ENCODE data around the gene SNX25.
A peak's percentile ranks its signal among the peaks of the same experiment; 100 is the strongest.
"Not testable (repeated sequence)": the region's sequence is repeated elsewhere in the genome, so short reads cannot be mapped to it uniquely, and the experiment has no call there.

Gene SNX25

GRCh38 chr4:185344743-185345538 lies 135.5 kb downstream of the SNX25 start:
- no peak for DNase-seq (ENCODE audit: low spot score)

DNA sequence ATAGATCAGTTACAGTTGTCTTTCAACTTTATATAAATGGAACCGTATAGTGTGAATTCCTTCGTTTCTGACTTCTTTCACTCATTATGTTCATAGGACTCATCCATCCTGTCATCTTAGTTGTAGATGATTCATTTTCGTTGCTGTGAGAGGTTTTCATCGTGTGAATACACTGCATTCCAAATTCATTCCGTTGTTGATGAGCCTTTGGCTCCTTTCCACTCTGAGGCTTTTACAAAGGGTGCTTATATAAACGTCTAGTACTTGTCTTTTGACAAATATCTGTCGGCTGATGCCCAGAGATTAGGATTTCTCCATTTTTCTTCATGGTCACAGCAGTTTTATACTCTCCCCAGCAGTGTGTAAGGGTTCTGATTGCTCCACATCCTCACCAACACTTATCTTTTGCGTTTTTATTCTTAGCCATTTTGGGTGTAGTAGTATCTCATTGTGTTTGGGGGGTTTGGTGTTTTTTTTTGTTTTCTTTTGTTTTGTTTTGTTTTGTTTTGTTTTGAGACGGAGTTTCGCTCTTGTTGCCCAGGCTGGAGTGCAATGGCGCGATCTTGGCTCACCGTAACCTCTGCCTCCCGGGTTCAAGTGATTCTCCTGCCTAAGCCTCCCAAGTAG lies 137.7 kb downstream of the SNX25 start:
- peak; percentile 49 for DNase-seq (ENCODE audit: low spot score)

DNA sequence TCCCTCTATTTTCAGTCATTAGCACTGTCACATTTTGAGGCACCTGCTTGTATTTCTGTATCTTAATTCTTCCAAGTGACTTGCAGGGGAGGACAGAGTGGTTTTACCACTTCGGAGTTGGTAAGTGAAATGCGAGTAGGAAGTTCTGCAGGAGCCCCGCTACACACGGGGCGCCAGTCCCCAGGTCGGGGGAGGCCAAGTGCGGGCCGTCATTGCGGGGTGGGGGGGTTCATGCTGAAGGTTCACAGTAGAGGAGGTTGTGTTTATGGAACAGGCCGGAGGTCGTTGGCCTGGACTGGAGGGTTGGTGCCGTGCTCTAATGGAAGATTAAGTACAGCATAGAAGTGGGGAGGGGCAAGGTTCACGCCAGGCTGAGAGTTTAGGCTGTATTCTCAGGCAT lies 142.3 kb downstream of the SNX25 start:
- no peak for DNase-seq (ENCODE audit: low spot score)

DNA sequence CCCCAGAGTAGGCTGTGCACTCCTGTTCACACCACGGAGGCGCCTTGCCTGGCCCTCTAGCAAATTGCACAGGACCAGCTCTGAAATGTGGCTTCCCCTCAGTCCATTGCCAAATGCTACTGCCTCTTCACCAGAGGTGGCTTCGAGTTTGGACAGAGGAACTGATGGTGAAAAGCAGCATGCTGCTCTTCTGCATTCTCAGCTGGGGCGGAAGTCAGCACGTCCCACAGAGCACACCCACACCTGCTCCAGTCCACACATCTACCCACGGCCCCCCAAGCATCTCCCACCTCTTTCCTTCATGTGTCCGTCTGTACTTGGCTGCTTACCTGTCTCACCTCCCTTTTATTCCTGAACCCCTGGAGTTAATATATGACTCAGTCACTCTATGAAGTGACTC lies 142.8 kb downstream of the SNX25 start:
- DNase-seq (ENCODE audit: low spot score), result no peak

- no peak for DNase-seq (ENCODE audit: low spot score)
Measured at GRCh38 chr4:185352741-185353140, 143.3 kb downstream of the SNX25 start.

- no peak for DNase-seq (ENCODE audit: low spot score)
Measured at GRCh38 chr4:185357211-185357610, 147.8 kb downstream of the SNX25 start.

DNA sequence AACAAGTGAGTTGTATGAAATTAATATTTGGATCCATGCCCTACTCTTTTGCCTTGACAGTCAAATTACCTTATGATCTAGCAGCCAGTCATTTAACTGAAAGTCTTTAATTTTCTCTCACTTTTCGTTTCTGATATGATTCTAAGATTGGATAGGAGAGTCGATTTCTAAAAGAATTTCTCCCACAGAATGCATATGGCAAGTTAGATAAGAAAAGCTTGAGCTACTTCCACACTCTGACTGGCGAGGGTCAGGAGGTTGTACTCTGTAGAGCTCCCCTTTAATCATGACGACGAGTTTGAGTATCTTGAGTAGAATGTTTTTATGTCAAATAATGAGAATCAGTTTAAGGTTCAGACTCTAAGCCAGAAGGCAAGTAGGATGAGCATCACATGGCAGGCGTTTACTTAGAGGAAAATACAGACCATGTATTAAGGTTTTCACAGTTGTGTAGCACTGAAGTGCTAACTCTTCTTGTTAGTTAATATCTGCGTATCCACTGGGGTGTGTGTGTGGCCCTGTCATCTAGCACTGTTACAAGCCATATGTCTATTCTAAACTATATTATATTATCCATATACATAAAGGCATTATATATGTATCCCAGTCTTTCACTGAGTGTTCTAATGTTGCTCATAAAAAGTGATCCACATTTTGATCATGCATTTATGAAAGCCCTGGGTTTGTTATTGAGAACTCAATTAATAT lies 148.5 kb downstream of the SNX25 start:
- DNase-seq (ENCODE audit: low spot score), result no peak

DNA sequence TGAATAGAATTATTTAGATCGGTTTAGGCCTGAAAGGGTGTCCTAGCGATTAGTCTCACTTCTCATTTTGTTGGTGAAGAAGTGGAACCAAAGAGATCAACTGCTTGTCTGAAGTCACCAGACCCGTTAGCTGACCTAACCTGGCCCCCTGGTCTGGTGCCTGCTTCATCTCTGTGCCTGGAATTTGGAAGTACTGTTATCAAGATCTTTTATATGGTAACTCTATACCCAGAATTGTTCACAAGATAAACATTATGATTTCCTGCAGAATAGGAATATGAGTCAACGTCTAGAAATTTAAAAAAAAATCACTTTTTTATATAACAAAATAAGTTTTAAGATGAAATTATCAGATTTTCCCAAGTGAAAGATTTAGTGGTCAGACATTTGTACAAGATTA lies 149.1 kb downstream of the SNX25 start:
- peak; percentile 55 for DNase-seq (ENCODE audit: low spot score)

DNA sequence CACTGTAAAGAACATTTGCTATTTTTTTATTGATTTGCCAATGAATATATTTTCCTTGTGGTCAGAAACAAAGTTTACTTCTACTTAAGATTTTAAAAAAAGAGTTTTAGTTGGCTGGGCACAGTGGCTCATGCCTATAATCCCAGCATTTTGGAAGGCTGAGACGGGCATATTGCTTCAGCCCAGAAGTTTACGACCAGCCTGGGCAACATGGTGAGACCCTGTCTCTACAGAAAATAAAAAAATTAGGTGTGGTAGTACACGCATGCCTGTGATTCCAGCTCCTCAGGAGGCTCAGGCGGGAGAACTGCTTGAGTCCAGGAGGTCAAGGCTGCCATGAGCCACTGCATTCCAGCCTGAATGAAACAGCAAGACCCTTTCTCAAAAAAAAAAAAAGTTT lies 149.6 kb downstream of the SNX25 start:
- DNase-seq (ENCODE audit: low spot score), result no peak

GRCh38 chr4:185359767-185360446 lies 150.5 kb downstream of the SNX25 start:
- no peak for DNase-seq (ENCODE audit: low spot score)

DNA sequence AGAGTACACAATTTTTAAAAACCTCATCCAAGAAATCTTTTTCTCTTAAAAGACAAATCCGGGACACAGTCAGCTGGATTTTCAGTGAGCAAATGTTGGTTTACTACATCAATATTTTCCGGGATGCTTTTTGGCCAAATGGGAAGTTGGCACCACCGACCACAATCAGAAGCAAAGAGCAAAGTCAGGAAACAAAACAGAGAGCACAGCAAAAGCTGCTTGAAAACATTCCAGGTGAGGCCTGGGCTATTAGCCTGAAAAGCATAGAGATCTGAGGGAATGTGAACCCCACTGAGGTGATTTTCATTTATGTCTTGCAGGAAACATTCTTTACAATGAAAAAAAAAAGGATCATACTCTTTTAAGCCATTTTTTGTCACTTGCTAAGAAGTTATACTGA lies 152.5 kb downstream of the SNX25 start:
- DNase-seq (ENCODE audit: low spot score), result no peak

- DNase-seq (ENCODE audit: low spot score), result not testable (repeated sequence)
Measured at GRCh38 chr4:185362570-185362969, 153.2 kb downstream of the SNX25 start.

- DNase-seq (ENCODE audit: low spot score), result no peak
Measured at GRCh38 chr4:185363251-185363650, 153.9 kb downstream of the SNX25 start.

- no peak for DNase-seq (ENCODE audit: low spot score)
Measured at GRCh38 chr4:185364886-185365285, 155.5 kb downstream of the SNX25 start.

DNA sequence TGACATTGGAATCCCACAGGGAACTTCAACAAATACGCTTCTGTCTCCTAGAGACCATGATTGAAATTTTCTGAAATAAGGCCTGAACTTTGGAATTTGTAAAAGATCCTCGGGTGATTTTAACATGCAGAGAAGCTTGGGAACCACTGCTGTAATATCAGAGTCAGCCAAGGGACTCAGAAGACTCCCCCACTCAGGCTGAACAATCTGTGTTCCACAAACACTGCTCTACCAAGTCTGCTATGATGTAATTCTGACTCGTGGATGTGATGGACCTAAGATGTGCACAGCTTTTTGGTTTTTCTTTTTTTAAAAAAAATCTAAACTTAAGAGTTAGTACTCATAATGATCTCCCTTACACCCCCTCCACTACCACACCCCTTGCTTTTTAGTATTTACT lies 160.3 kb downstream of the SNX25 start:
- no peak for DNase-seq (ENCODE audit: low spot score)

- DNase-seq (ENCODE audit: low spot score), result no peak
Measured at GRCh38 chr4:185370268-185370949, 161.0 kb downstream of the SNX25 start.

DNA sequence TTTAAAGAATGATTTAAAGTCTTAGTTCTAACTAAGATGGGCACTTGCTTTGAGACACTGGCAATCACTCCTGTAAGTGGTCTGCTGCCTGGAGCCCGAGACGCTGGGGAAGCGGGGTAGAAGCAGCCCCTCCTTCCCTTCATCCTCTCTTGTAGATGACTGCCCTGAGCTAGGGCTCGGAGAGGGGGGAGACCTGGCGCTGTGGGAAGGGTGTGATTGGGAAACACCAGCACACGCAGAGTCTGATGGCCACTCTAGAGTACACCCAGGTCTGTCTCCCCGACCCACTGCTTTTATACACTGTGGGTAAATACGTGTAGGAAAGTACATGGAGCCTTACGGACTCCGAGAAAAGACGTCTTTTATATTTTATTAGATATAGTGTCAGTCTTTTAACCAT lies 162.3 kb downstream of the SNX25 start:
- DNase-seq (ENCODE audit: low spot score), result no peak

GRCh38 chr4:185374027-185374426 lies 164.6 kb downstream of the SNX25 start:
- no peak for DNase-seq (ENCODE audit: low spot score)

GRCh38 chr4:185374573-185374972 lies 165.2 kb downstream of the SNX25 start:
- DNase-seq (ENCODE audit: low spot score), result no peak

DNA sequence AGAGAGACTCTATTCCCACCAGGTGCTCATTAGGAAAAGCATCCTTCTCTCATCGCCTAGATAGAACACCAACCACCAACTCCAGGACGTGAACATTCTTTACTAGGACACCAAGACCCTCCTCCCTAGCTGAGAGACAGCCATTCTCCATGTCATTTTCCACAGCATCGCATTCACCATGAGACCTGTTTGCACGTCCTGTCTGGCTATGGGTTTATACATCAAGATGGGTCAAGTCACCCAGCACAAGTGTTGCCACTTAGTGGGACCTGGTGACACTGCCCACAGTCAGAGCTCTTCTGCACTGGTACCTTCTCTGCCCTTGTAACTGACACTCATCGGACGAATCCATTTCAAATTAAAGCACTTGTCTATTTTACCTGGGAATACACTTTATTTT lies 168.9 kb downstream of the SNX25 start:
- DNase-seq (ENCODE audit: low spot score), result no peak

DNA sequence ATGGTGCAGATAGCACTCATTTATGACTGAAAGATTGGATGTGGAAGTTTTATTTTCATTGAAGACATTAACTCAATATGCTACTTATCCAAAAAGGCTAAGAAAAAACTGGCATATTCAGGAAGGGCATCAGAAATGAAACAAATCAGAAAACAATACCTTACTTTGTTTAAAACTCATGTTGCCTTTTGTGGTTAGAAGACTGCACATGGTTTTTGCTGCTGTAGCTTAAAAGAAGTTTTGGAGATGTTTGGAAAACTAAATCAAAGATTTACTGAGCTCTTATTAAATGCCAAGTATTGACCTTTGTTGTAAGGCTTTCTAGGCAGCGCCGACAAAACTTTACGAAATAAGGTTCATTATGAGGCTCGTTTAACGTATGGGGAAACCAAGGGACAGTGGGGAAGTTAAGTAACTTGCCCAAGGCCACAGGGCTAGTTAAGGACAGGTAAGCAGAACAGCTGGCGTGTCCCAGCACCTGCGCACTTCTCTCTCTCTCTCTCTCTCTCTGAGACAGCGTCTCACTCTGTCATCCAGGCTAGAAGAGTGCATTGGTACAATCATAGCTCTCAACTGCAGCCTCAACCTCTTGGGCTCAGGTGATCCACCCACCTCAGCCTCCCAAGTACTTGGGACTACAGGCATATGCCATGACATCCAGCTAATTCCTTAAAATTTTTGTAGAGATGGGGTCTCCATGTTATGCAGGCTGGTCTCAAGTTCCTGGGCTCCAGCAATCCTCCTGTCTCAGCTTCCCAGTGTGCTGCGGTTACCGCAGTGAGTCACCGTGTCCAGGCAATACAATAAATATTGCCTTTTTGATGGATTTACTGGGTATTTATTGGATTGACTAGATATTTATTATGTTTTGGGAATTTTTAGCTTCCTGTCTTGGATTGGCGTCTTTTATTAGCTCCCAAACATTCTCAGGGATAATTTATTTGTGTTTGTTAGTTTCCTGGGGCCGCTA lies 170.2 kb downstream of the SNX25 start:
- no peak for DNase-seq (ENCODE audit: low spot score)
